AG09309 (cell line): ENCODE results near the gene MRPL50.
"Not testable (repeated sequence)": the region's sequence is repeated elsewhere in the genome, so short reads cannot be mapped to it uniquely, and the experiment has no call there.

Source experiments
- DNase-seq: peaks from one replicate; pipeline ENCODE4 v3.0.0-alpha.2; 2010; ENCODE audit warnings: low read depth
- H3K4me3 ChIP-seq: 2 replicates; pipeline ENCODE4 v1.5.1; 2011; ENCODE audit warnings: mild to moderate bottlenecking, low read depth, low read length, moderate library complexity; ENCODE audit not compliant: control insufficient read depth
- TF ChIP-seq, protein P1 (sequence below): IDR thresholded peaks from 2 replicates; pipeline ENCODE4 v1.5.1; 2011; ENCODE audit warnings: mild to moderate bottlenecking, low read depth, low read length, inconsistent platforms; ENCODE audit not compliant: insufficient read depth, control insufficient read depth; ENCODE audit errors: missing control alignments

The MRPL50 gene

DNA sequence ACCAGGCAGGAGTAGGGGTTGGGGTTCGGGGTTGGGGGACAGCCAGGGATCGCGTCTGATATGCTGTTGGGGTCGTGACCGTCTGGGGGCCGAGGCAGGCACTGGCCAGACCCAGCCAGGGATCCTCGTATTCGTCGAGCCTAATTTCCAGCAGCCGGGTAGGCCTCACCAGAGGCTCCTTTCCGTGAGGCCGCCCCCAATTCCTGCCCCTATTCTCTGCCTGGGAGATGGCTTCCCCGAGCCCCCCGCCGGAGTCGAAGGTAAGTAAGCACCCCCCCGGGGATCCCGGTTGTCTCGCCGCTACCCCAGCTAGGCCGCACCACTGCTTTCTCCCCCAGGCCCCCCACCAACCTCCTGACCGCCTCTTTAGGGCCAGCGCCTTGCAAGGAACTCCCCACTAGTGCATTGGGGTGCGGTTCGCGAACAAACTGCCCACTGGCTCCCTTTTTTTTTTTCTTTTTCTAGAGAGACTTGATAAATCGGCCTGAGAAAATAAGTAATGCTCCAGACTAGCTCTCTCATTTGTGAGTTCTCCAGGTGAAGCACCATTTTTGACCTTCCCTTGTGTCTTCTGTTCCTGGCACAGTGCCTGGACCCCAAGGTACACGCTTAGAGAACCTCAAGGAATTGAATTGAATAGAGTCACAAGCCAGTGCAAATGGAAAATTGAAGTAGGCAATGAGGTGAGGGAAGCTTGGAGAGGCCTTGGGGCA lies 668 bp upstream of the MRPL50 start:
- peak overlapping the region; percentile 82 for H3K4me3 ChIP-seq
- no peak for DNase-seq
- TF ChIP-seq, protein P1, sequence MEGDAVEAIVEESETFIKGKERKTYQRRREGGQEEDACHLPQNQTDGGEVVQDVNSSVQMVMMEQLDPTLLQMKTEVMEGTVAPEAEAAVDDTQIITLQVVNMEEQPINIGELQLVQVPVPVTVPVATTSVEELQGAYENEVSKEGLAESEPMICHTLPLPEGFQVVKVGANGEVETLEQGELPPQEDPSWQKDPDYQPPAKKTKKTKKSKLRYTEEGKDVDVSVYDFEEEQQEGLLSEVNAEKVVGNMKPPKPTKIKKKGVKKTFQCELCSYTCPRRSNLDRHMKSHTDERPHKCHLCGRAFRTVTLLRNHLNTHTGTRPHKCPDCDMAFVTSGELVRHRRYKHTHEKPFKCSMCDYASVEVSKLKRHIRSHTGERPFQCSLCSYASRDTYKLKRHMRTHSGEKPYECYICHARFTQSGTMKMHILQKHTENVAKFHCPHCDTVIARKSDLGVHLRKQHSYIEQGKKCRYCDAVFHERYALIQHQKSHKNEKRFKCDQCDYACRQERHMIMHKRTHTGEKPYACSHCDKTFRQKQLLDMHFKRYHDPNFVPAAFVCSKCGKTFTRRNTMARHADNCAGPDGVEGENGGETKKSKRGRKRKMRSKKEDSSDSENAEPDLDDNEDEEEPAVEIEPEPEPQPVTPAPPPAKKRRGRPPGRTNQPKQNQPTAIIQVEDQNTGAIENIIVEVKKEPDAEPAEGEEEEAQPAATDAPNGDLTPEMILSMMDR: no peak

DNA sequence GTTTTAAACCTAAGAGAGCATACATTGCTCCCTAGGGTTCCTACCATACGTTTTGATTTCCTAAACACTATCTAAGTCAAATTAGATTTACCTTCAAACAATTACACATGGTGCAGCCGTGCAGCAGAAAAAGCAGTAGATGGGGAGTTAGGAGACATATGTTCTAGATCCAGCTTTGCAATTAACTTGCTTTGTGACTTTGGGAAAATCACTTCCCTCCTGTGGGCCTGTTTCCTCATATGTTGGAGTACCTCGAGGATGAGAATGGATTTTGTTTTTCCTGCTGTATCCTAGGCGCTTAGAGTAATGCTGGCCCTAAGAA lies 711 bp downstream of the MRPL50 start:
- TF ChIP-seq, protein P1: no peak
- no peak for DNase-seq
- H3K4me3 ChIP-seq: peak overlapping the region; percentile 80

DNA sequence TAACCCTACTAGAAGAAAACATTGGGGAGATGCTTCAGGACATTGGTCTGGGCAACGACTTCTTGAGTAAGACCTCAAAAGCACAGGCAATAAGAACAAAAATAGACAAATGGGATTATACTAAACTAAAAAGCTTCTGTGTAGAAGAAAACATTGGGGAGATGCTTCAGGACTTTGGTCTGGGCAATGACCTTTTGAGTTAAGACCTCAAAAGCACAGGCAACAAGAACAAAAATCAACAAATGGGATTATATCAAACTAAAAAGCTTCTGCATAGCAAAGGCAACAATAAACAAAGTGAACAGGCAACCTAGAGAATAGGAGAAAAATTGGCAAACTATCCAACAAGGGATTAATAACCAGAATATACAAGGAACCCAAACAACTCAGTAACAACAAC lies 3.7 kb downstream of the MRPL50 start:
- TF ChIP-seq, protein P1: no peak
- DNase-seq: no peak
- no peak overlapping the region for H3K4me3 ChIP-seq

DNA sequence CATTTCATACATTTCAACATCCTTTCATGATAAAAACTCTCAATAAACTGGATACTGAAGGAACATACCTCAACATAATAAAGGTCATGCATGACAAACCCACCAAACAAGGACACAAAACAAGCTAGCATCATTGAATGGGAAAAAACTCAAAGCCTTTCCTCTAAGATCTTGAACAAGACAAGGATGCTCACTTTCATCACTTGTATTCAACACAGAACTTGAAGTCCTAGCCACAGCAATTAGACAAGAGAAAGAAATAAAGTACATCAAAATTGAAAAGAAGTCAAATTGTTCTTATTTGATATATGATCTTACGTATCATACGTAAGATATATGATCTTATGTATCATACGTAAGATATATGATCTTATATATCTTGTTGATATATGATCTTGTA lies 5.3 kb downstream of the MRPL50 start:
- TF ChIP-seq, protein P1: no peak
- DNase-seq: no peak
- H3K4me3 ChIP-seq: no peak overlapping the region

DNA sequence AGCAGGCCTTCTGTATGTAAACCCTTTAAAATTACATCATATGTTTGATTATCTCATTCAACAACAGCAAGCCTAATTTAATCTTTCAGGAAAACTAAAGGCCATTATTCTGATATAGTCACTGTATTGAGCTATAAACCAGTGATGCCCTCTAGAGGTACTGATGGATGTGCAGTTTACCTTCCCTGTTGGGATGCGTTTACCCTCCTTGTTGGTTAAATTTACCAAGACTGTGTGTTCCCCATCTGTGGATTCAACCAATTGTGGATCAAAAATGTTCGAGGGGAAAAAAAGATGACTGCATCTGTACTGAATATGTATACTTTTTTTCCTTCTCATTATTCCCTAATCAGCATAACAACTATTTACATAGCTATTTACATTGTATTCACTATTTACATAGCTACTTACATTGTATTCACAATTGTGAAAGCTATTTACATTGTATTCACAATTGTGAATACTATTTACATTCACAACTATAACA lies 9.9 kb downstream of the MRPL50 start:
- TF ChIP-seq, protein P1: peak; percentile 46
- H3K4me3 ChIP-seq: no peak overlapping the region
- DNase-seq: no peak

DNA sequence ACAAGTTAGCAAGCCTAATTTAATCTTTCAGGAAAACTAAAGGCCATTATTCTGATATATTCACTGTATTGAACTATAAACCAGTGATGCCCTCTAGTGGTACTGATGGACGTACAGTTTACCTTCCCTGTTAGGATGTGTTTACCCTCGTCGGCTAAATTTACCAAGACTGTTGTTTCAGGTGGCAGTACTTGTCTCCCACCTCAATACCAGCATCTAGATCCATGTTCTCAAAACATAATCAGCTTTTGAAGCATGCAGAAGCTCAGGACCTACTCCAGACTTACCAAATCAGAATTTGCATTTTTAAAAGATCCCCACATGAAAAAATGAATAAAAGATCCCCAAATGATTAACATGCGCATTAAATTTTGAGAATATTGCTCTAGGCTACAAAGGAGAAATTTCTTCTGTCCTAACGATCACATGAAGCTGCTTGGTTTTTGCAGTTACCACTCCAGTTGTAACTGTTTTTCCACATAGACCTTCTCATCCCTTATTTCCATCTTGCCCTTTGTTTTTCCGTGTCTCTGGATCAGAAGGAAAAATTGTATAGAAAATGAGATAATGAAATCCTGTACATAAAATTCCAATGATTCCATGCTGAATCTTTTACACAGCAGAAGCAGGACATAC lies 10.4 kb downstream of the MRPL50 start:
- TF ChIP-seq, protein P1: peak; percentile 65
- no peak overlapping the region for H3K4me3 ChIP-seq
- no peak for DNase-seq

DNA sequence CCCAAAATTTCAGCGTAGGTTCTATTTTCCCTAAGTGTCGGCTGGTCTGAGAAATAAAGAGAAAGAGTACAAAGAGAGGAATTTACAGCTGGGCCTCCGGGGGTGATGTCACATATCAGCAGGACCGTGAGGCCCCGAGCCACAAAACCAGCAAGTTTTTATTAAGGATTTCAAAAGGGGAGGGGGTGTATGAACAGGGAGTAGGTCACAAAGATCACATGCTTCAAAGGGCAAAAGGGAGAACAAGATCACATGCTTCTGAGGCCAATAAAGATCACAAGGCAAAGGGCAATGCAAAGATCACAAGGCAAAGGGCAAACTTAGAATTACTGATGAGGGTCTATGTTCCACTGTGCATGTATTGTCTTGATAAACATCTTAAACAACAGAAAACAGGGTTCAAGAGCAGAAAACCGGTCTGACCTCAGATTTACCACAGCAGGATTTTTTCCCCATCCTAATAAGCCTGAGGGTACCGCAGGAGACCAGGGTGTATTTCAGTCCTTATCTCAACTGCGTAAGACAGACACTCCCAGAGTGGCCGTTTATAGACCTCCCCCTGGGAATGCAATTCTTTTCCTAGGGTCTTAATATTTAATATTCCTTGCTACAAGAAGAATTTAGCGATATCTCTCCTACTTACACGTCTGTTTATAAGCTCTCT lies 13.4 kb downstream of the MRPL50 start, which contains the start of gene BAAT:
Gene BAAT (minus strand): TSS at position 134 of the 664 bp plus-strand sequence. CDS start 13,602 bp downstream, outside the sequence.
- not testable (repeated sequence) for DNase-seq, H3K4me3 ChIP-seq
